ENCODE measurements around the gene PPP1R12A.
A peak's percentile ranks its signal among the peaks of the same experiment; 100 is the strongest.

The PPP1R12A gene

DNA sequence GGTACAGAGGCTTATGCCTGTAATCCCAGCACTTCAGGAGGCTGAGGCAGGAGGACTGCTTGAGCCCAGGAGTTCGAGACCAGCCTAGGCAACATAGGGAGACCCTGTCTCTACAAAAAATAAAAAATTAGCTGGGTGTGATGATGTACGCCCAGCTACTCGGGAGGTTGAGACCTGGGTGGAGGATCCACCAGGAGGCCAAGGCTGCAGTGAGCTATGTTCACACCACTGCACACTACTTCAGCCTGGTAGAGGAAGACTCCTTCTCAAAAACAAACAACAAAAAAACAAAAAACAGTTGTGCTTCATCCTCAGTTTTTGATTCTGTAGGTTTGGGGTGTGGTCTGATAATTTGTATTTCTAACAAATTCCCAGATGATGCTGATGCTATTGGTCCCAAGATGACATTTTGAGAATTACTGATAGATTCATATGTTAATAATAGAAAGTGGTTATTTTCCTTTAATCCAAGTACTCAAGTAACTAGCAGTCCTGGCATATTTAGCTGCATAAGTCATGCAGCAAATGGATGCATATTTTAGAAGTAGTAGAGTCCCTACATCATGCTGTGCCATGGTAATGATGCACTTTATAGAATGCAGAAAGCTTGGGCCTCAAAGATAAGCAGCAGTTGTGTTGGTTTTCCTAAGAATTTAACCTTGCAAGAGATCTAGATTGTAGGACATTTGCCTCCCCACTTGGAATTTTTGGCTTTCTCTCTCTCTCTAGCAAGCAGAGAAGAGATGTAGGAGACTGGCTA lies 168.0 kb downstream of the PPP1R12A start:
- DNase-seq = peak; percentile 43

DNA sequence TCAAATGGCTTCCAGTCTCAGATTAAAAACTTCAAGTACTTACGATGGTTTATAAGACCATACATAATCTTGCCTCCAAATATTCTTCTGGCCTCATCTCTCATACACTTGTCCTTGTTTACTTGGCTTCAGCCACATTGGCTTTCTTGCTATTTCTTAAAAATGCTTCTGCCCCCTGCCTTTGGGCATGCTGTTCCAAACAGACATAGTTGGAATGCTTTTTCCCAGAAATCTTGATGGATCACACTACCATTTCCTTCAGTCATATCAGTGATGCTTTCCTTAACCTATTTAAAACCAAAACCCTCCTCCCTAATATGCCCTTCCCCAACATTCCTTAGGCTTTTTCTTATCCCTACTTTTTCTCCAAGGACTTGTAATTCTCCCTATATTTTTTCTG lies 169.7 kb downstream of the PPP1R12A start:
- DNase-seq = no peak

DNA sequence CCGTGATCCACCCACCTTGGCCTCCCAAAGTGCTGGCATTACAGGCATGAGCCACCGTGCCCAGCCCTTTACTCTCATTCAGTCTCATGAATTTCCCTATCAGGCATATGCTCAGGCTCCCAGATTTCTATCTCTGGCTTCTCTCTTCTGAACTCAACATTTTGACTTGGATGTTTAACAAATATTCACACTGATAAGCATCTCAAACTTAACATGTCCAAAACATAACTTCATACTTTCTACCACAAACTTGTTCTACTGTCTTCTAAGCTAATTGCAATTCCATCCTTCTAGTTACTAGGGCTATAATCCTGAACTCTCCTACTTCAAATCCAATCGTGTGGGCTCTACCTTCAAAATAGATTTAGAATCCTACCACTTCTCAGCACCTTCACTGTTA lies 170.3 kb downstream of the PPP1R12A start:
- no peak for DNase-seq

DNA sequence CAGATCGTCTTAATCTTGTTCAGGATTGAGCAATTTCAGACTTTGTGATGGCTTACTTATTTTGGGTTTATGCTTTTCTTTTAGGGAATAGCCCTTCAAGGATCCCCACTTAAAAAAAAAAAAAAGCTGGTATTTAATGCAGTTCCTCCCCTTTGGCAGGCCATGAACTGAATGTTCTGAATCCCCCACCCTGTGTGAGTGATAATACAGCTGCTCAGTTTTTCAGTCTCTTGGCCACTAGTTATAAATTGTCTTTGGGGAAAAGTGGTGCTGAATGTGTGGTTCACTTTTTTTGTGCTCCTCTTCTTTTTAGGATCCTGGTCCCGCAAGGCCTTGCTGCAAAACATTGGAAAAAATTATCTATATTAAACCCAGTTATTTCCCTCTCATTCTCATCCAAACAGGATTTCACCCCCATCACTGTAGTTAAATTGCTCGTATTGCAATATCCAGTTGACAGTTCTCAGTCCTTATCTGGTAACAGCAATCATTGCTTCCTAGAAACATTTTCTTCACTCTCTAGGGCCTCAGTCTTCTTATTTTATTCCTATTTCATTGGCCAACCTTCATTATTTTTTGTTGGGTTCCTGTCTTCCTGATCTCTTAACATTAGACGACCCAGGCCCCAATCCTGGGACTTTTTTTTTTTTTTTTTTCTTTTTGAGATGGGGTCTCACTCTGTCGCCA lies 171.0 kb downstream of the PPP1R12A start:
- no peak for DNase-seq

DNA sequence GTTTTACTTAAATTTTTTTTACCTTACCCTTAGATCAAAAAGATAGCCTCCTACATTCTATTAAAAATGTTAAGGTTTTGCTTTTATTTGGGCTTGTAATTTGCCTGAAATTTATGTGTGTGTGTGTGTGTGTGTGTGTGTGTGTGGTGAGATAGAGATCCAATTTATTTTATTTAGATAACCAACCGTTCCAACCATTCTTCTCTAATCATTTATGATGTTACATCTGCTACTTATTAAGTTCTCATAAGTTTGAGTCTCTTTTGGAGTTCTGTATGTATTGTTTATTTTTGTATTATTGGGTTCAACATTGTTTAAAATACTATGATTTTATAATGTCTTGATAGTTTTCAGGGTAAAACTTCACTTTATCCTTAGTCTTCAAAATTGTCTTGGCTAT lies 173.6 kb downstream of the PPP1R12A start:
- DNase-seq = no peak

DNA sequence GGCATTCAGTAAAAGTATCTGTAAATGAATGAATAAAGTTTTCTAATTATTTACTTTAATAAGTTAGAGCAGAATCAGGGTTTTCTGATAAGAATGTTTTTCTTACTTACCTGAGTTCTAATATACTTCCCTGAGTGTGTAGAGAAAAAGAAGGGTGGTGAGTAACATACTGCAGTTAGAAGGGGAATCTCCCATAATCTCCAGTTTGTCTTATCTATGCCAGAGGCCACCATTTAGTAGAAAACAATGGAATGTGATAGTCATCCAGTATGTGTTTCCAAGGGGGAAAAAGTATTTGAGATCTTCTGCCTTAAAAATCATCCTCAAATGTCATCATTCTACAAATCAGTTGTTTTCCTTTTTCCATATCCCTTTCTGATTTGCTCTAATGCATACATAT lies 187.6 kb downstream of the PPP1R12A start:
- DNase-seq = peak; percentile 22

DNA sequence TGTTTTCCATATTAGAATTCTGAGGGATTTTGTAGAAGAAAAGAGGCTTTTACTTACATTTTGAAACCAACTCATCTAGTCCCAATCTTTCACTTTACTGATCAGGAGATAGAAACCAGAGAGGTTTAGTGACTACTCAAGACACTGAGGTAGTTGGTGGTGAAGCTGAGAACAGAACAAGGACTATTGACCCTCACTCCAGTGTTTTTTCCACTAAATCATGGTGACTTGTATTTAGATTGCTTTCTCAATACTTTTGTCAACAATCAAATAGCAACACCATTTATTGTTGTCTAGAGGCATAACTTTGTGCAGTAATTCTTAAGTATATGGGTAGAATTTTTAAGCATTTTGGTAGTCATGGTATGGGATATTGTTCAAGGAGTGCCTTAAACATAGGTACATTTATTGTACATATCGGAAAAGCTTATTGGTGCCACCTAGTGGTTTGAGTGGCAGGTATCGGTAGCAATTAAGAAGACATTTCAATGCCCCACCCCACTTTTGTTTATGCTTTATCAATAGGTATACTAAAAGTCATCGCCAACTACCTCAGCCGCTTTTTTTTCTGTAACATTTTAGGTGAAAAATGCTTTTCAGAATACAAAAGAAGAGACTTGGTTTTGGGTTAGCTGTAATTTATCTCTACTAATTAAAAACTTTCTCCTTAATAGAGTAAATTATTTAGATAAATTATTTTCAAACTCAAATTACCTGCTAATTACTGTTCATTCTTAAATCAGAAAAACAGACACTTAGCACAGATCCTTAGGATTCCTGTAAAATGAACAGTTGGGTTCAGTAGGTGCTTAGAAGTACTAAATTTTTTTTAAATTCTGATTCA lies 196.8 kb downstream of the PPP1R12A start:
- DNase-seq = peak; percentile 69

DNA sequence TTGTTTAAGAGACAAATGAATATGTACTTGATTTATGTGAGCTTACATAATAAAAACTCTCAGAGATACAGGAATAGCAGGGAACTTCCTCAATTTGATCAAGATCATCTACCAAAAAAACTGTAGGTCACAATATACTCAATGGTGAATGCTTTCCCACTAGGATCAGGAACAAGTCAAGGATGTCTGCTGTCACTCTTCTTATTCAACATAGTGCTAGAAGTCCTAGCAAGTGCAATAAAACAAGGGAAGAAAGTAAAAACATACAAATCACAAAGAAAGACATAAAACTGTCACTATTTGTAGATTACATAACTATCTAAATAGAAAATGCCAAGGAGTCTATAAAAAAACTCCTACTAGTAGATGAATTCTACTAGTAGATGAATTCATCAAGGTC lies 202.3 kb downstream of the PPP1R12A start:
- no peak for DNase-seq

DNA sequence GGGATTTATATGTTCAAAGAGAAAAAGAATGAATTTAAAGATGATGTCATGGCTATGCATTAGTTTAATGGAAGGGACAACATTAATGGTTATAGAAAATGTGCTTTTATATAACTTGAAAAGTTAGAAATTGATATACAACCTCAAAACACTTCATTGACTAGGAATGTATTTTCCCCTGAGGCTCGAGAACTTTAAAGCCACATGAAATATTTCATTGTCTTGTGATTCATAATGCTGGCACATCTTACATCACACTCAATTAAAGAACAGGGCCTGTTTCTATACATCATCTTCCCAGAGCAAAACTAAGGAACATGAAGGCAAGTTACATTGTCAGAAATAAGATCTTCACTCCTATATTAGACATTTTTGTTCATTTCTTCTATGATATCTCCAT lies 208.9 kb downstream of the PPP1R12A start:
- peak; percentile 91 for DNase-seq
